ENCODE data around the gene CD180. TPM values are rescaled to one million over a fixed set of nuclear protein-coding genes. Genes with fewer than 3 reads are reported as not detected.
A peak's percentile ranks its signal among the peaks of the same experiment; 100 is the strongest.

The CD180 gene
- total and polyA plus RNA-seq, 9 of the 15 experiments (the other 6 are each of a cell fraction or from before 2014, with no cell fraction given), result 0.01 to 0.07 TPM; not detected in 7

- TF ChIP-seq, protein P1, sequence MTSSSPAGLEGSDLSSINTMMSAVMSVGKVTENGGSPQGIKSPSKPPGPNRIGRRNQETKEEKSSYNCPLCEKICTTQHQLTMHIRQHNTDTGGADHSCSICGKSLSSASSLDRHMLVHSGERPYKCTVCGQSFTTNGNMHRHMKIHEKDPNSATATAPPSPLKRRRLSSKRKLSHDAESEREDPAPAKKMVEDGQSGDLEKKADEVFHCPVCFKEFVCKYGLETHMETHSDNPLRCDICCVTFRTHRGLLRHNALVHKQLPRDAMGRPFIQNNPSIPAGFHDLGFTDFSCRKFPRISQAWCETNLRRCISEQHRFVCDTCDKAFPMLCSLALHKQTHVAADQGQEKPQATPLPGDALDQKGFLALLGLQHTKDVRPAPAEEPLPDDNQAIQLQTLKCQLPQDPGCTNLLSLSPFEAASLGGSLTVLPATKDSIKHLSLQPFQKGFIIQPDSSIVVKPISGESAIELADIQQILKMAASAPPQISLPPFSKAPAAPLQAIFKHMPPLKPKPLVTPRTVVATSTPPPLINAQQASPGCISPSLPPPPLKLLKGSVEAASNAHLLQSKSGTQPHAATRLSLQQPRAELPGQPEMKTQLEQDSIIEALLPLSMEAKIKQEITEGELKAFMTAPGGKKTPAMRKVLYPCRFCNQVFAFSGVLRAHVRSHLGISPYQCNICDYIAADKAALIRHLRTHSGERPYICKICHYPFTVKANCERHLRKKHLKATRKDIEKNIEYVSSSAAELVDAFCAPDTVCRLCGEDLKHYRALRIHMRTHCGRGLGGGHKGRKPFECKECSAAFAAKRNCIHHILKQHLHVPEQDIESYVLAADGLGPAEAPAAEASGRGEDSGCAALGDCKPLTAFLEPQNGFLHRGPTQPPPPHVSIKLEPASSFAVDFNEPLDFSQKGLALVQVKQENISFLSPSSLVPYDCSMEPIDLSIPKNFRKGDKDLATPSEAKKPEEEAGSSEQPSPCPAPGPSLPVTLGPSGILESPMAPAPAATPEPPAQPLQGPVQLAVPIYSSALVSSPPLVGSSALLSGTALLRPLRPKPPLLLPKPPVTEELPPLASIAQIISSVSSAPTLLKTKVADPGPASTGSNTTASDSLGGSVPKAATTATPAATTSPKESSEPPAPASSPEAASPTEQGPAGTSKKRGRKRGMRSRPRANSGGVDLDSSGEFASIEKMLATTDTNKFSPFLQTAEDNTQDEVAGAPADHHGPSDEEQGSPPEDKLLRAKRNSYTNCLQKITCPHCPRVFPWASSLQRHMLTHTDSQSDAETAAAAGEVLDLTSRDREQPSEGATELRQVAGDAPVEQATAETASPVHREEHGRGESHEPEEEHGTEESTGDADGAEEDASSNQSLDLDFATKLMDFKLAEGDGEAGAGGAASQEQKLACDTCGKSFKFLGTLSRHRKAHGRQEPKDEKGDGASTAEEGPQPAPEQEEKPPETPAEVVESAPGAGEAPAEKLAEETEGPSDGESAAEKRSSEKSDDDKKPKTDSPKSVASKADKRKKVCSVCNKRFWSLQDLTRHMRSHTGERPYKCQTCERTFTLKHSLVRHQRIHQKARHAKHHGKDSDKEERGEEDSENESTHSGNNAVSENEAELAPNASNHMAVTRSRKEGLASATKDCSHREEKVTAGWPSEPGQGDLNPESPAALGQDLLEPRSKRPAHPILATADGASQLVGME (CRISPR knock-in tag; IDR thresholded peaks at IDR 0.05), result no peak
- TF ChIP-seq VEZF1 (CRISPR knock-in tag; IDR thresholded peaks at IDR 0.05), result no peak
- TF ChIP-seq CBFA2T3 (IDR thresholded peaks at IDR 0.05), result peak; percentile 73
- no peak for TF ChIP-seq ZNF830 (CRISPR knock-in tag; IDR thresholded peaks at IDR 0.05)
- no peak for TF ChIP-seq GATAD2B (IDR thresholded peaks at IDR 0.05; ENCODE audit: borderline replicate concordance)
- no peak for TF ChIP-seq POLR2AphosphoS2 (IDR thresholded peaks at IDR 0.05; ENCODE audit: low read length)
- TF ChIP-seq SMARCA4 (IDR thresholded peaks at IDR 0.05), result peak; percentile 56; the same call in 1 of the 2 replicates
- TF ChIP-seq AFF4 (CRISPR knock-in tag; IDR thresholded peaks at IDR 0.05), result no peak
- no peak for TF ChIP-seq ESRRA (IDR thresholded peaks at IDR 0.05; ENCODE audit: borderline replicate concordance, low read depth)
- TF ChIP-seq, protein P2, sequence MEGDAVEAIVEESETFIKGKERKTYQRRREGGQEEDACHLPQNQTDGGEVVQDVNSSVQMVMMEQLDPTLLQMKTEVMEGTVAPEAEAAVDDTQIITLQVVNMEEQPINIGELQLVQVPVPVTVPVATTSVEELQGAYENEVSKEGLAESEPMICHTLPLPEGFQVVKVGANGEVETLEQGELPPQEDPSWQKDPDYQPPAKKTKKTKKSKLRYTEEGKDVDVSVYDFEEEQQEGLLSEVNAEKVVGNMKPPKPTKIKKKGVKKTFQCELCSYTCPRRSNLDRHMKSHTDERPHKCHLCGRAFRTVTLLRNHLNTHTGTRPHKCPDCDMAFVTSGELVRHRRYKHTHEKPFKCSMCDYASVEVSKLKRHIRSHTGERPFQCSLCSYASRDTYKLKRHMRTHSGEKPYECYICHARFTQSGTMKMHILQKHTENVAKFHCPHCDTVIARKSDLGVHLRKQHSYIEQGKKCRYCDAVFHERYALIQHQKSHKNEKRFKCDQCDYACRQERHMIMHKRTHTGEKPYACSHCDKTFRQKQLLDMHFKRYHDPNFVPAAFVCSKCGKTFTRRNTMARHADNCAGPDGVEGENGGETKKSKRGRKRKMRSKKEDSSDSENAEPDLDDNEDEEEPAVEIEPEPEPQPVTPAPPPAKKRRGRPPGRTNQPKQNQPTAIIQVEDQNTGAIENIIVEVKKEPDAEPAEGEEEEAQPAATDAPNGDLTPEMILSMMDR (IDR thresholded peaks at IDR 0.05 in 2 of 3, conservative IDR thresholded peaks at IDR 0.05 in 1 of 3; ENCODE audit: insufficient read depth in 2 of 3, low read depth in 1 of 3, low read length in 3 of 3), result 0 out of 6 replicates have a peak, but pooled peaks of 1 of the 3 experiments have one; percentile 7
- TF ChIP-seq NR4A1 (CRISPR knock-in tag; IDR thresholded peaks at IDR 0.05), result no peak
- no peak for TF ChIP-seq NR4A1 (tag; IDR thresholded peaks at IDR 0.05)
- TF ChIP-seq HEY1 (CRISPR knock-in tag; IDR thresholded peaks at IDR 0.05; ENCODE audit: borderline replicate concordance), result no peak
- peak; percentile 13; the same call in 1 of the 2 replicates for TF ChIP-seq STAT5A (IDR thresholded peaks at IDR 0.05; ENCODE audit: borderline replicate concordance, low read length)
Observed at GRCh38 chr5:67149057-67149950, 47.3 kb downstream of the CD180 start (continued).

All from K562 (cell line).